Esophagus squamous epithelium (tissue), 5 donors: ENCODE data around the gene GZMA. TPM values are rescaled to one million over a fixed set of nuclear protein-coding genes. Genes with fewer than 3 reads are reported as not detected.
"Not testable (repeated sequence)": the region's sequence is repeated elsewhere in the genome, so short reads cannot be mapped to it uniquely, and the experiment has no call there.

ENCODE experiments used
- DNase-seq: peaks from one replicate; lab custom pipeline; 2025; lab: John Stamatoyannopoulos, UW
- H3K27ac ChIP-seq, 4 donors: fragments of 200-600 bp; sonication (generic); one replicate each; pipeline ENCODE4 v1.5.1; 2016 to 2019; ENCODE audit warnings: mild to moderate bottlenecking in 1 of 4
- H3K27me3 ChIP-seq, 4 donors: fragments of 200-600 bp; sonication (generic); 1 replicate in 3 of 4; 2 replicates in 1 of 4; pipeline versions ENCODE4 v1.5.1 to v1.6.0; 2017 to 2021; ENCODE audit warnings: antibody characterized with exemption in 1 of 4
- H3K36me3 ChIP-seq, 3 donors: fragments of 200-600 bp; sonication (generic); one replicate each; pipeline ENCODE4 v1.5.1; 2016 to 2019
- H3K4me1 ChIP-seq, 3 donors: fragments of 200-600 bp; sonication (generic); one replicate each; pipeline ENCODE4 v1.5.1; 2017 to 2019
- H3K4me3 ChIP-seq, 4 donors: fragments of 200-600 bp; sonication (generic); 1 replicate in 3 of 4; 2 replicates in 1 of 4; pipeline ENCODE4 v1.5.1; 2016 to 2019; ENCODE audit warnings: mild to moderate bottlenecking in 2 of 4, moderate library complexity in 1 of 4
- H3K9me3 ChIP-seq, 3 donors: fragments of 200-600 bp; sonication (generic); one replicate each; pipeline ENCODE4 v1.5.1; 2016 to 2019
- CTCF ChIP-seq, 6 experiments: fragments of 450-650 bp in 4 of 6; fragments of 200-600 bp in 2 of 6; sonication (generic) in 2 of 6; IDR thresholded peaks; one replicate each; pipeline ENCODE4 v1.5.1; 2016 to 2019; ENCODE audit warnings: antibody characterized with exemption in 6 of 6, mild to moderate bottlenecking in 4 of 6, moderate library complexity in 4 of 6
- POLR2A ChIP-seq, 4 donors: fragments of 450-650 bp; IDR thresholded peaks; one replicate each; pipeline ENCODE4 v1.6.1; 2017; ENCODE audit warnings: antibody characterized with exemption in 4 of 4, mild to moderate bottlenecking in 4 of 4, moderate library complexity in 3 of 4
- WGBS, 2 donors: methylation state at CpG; one replicate each; pipeline ENCODE4 v1.1.5; 2018; 5-methylcytosine and 5-hydroxymethylcytosine counted together
- intact Hi-C: fragments of 100-400 bp; cut with DNase I; formaldehyde crosslinking; loops from one replicate; pipeline ENCODE4 v1.15.0; 2022
- total RNA-seq, 4 donors: library from RNA; depleted of rRNA; stranded (reverse); fragments of >200 nt; gene quantifications; one replicate each; pipeline ENCODE4 v1.1.0, GENCODE V29; 2016
- donor health status: DM: yes; HTN: yes; CAD: no.

Gene GZMA
- total RNA-seq, 4 donors from 2014 or later, result 2.0 to 6.7 (median 3.0) TPM

- H3K27me3 ChIP-seq, result no peaks in the 10 kb centered on the region
- DNase-seq, result no peak
- TF ChIP-seq POLR2A (IDR thresholded peaks at IDR 0.05) (no peak), CTCF (IDR thresholded peaks at IDR 0.05) (no peak)
- no peaks in the 10 kb centered on the region for H3K36me3 ChIP-seq
- H3K4me3 ChIP-seq, result no peak overlapping the region
- intact Hi-C loops, result no loop called here
- 33 to 49% methylated on average over 3 of the region's 5 CpGs for WGBS, 2 donors
- peak overlapping the region in 2 of 4 donors; percentile 9 to 50 for H3K27ac ChIP-seq
- no peaks in the 10 kb centered on the region for H3K4me1 ChIP-seq
- H3K9me3 ChIP-seq, result no peaks in the 10 kb centered on the region
Observed at GRCh38 chr5:55101556-55102276, 730 bp upstream of the GZMA start.

- intact Hi-C loops, result no loop called here
- Histone ChIP-seq H3K36me3 (no peaks in the 10 kb centered on the region), H3K27me3 (no peaks in the 10 kb centered on the region), H3K27ac (no peak overlapping the region), H3K9me3 (no peaks in the 10 kb centered on the region), H3K4me1 (no peaks in the 10 kb centered on the region), H3K4me3 (peak overlapping the region in 1 of 4 donors; percentile 10)
- TF ChIP-seq POLR2A (IDR thresholded peaks at IDR 0.05) (no peak), CTCF (IDR thresholded peaks at IDR 0.05) (no peak)
- DNase-seq, result no peak
- 72 to 92% methylated on average over 2 of the region's 2 CpGs for WGBS, 2 donors
Observed at GRCh38 chr5:55104036-55104772, 1.8 kb downstream of the GZMA start.

- 64 to 71% methylated on average over 5 of the region's 5 CpGs for WGBS, 2 donors
- no peak for DNase-seq
- Histone ChIP-seq H3K36me3 (no peaks in the 10 kb centered on the region), H3K9me3 (no peaks in the 10 kb centered on the region), H3K4me3 (peak overlapping the region in 1 of 4 donors; percentile 10), H3K4me1 (no peaks in the 10 kb centered on the region), H3K27me3 (no peaks in the 10 kb centered on the region), H3K27ac (no peak overlapping the region)
- intact Hi-C loops, result no loop called here
- no peak for TF ChIP-seq POLR2A (IDR thresholded peaks at IDR 0.05)
Observed at GRCh38 chr5:55104946-55105701, 2.7 kb downstream of the GZMA start.

- DNase-seq, H3K9me3 ChIP-seq, intact Hi-C loops, H3K36me3 ChIP-seq, H3K4me1 ChIP-seq, H3K27me3 ChIP-seq, H3K27ac ChIP-seq, H3K4me3 ChIP-seq: not testable (repeated sequence)
Observed at GRCh38 chr5:55105976-55106375, 3.5 kb downstream of the GZMA start.

GRCh38 chr5:55108661-55109060 lies 6.2 kb downstream of the GZMA start:
- H3K27ac ChIP-seq, result no peak overlapping the region
- H3K27me3 ChIP-seq, result no peaks in the 10 kb centered on the region
- no peaks in the 10 kb centered on the region for H3K36me3 ChIP-seq
- WGBS, 2 donors, result 64 to 69% methylated on average over 3 of the region's 3 CpGs
- no peaks in the 10 kb centered on the region for H3K4me1 ChIP-seq
- TF ChIP-seq CTCF (IDR thresholded peaks at IDR 0.05) (no peak), POLR2A (IDR thresholded peaks at IDR 0.05) (no peak)
- intact Hi-C loops, result no loop called here
- H3K9me3 ChIP-seq, result no peaks in the 10 kb centered on the region
- DNase-seq, result no peak
- H3K4me3 ChIP-seq, result no peak overlapping the region

- WGBS, 2 donors, result 51 to 54% methylated on average over 2 of the region's 2 CpGs
- intact Hi-C loops, result no loop called here
Observed at GRCh38 chr5:55110217-55110616, 7.8 kb downstream of the GZMA start.

More at GRCh38 chr5:55110217-55110616, 7.8 kb downstream of the GZMA start:
- TF ChIP-seq CTCF (IDR thresholded peaks at IDR 0.05), result no peak
- TF ChIP-seq POLR2A (IDR thresholded peaks at IDR 0.05), result no peak
- Histone ChIP-seq H3K27ac (no peak overlapping the region), H3K4me3 (no peak overlapping the region), H3K4me1 (no peaks in the 10 kb centered on the region), H3K27me3 (peaks cover 0 to 6% (median 0%) of the 10 kb centered on the region in 4 donors), H3K36me3 (no peaks in the 10 kb centered on the region), H3K9me3 (no peaks in the 10 kb centered on the region)
- DNase-seq, result no peak
